AG04449 (cell line): Measurements from ENCODE around the gene CFAP57.

Experiments used
- CTCF ChIA-PET: fragments of 350-600 bp; formaldehyde crosslinking; extraction: SDS; loops from one replicate; lab custom pipeline; 2021; ENCODE audit warnings: antibody characterized with exemption; lab: Yijun Ruan, JAX
- POLR2A ChIA-PET: fragments of 400-600, 350-600 bp; formaldehyde crosslinking; extraction: SDS; loops from one replicate; lab custom pipeline; 2020; ENCODE audit warnings: antibody characterized with exemption, inconsistent platforms; lab: Yijun Ruan, JAX
- DNase-seq: peaks from one replicate; pipeline ENCODE4 v3.0.0-alpha.2; 2010; ENCODE audit warnings: low read depth, low spot score
- H3K4me3 ChIP-seq: 2 replicates; pipeline ENCODE4 v1.5.1; 2011; ENCODE audit warnings: low read depth, mild to moderate bottlenecking, control low read depth, low read length
- CTCF ChIP-seq: IDR thresholded peaks from one replicate; pipeline ENCODE4 v1.5.1; 2011; ENCODE audit warnings: mild to moderate bottlenecking, moderate library complexity, low read length, control low read depth, inconsistent platforms; ENCODE audit not compliant: insufficient read depth; ENCODE audit errors: missing control alignments

The CFAP57 gene

GRCh38 chr1:43280692-43281091 is 108.6 kb downstream of the CFAP57 start:
- H3K4me3 ChIP-seq = no peak overlapping the region
- no peak for TF ChIP-seq CTCF
- ChIA-PET POLR2A (no interaction called here), CTCF (interaction anchor here (1.1 kb wide), 1 partner anchor 8 kb away, joined by 3 read pairs; no protein-coding TSS in a partner anchor)
- DNase-seq = no peak

GRCh38 chr1:43282220-43283195 is 110.4 kb downstream of the CFAP57 start:
- ChIA-PET CTCF (interaction anchor here (1.1 kb wide), 2 partner anchors 44 to 47 kb away, joined by 3 read pairs; no protein-coding TSS in a partner anchor), POLR2A (no interaction called here)
- TF ChIP-seq CTCF = no peak

GRCh38 chr1:43284065-43284464 is 111.9 kb downstream of the CFAP57 start:
- H3K4me3 ChIP-seq = no peak overlapping the region
- no peak for DNase-seq
- POLR2A ChIA-PET = no interaction called here
- CTCF ChIA-PET = interaction anchor here (0.8 kb wide), 1 partner anchor 9 kb away, joined by 3 read pairs; no protein-coding TSS in a partner anchor
- no peak for TF ChIP-seq CTCF

More at GRCh38 chr1:43282220-43283195, 110.4 kb downstream of the CFAP57 start:
- DNase-seq = no peak
- no peak overlapping the region for H3K4me3 ChIP-seq

GRCh38 chr1:43284546-43285110 is 112.5 kb downstream of the CFAP57 start:
- ChIA-PET POLR2A (no interaction called here), CTCF (interaction anchor here (0.8 kb wide), 1 partner anchor 9 kb away, joined by 3 read pairs; no protein-coding TSS in a partner anchor)
- no peak for TF ChIP-seq CTCF
- H3K4me3 ChIP-seq = no peak overlapping the region
- no peak for DNase-seq

GRCh38 chr1:43285269-43285990 is 113.3 kb downstream of the CFAP57 start, which contains the start of gene C1orf210:
Gene C1orf210, minus strand, starts transcription at chr1:43285581. Its CDS starts 2,311 bp downstream, at chr1:43283270.
- CTCF ChIA-PET = interaction anchor here (0.9 kb wide), 1 partner anchor 58 kb away, joined by 3 read pairs; no protein-coding TSS in a partner anchor
- no peak within 1 kb of the TSS for H3K4me3 ChIP-seq
- no peak for TF ChIP-seq CTCF
- DNase-seq = no peak
- POLR2A ChIA-PET = no interaction called here
